K562 (cell line): Measurements from ENCODE around the gene COL6A2. TPM values are rescaled to one million over a fixed set of nuclear protein-coding genes. Genes with fewer than 3 reads are reported as not detected.

Experiments used
- ARID1B ChIP-seq: fragments of 450-650 bp; IDR thresholded peaks from 2 replicates; pipeline ENCODE4 v1.6.1; 2016; ENCODE audit warnings: antibody characterized with exemption, mild to moderate bottlenecking, inconsistent platforms
- GABPB1 ChIP-seq: sonication (generic); formaldehyde crosslinking; IDR thresholded peaks from 2 replicates; pipeline ENCODE4 v1.8.0; 2022; ENCODE audit warnings: mild to moderate bottlenecking, missing genetic modification reagents
- HBP1 ChIP-seq: fragments of 450-650 bp; formaldehyde crosslinking; IDR thresholded peaks from 2 replicates; pipeline ENCODE4 v1.4.0; 2022; ENCODE audit warnings: missing genetic modification characterization
- HDAC2 ChIP-seq: fragments of 450-650 bp; IDR thresholded peaks from 2 replicates; pipeline ENCODE4 v1.6.1; 2016; ENCODE audit warnings: mild to moderate bottlenecking
- KLF16 ChIP-seq: IDR thresholded peaks from 2 replicates; pipeline ENCODE4 v1.6.1; 2016; ENCODE audit warnings: antibody characterized with exemption
- LCOR ChIP-seq: sonication (generic); formaldehyde crosslinking; IDR thresholded peaks from 2 replicates; pipeline ENCODE4 v1.8.0; 2022; ENCODE audit warnings: mild to moderate bottlenecking, missing genetic modification reagents
- PHTF2 ChIP-seq: fragments of 250-450 bp; sonication (Bioruptor Pico); IDR thresholded peaks from 2 replicates; pipeline ENCODE4 v1.5.0; 2021; ENCODE audit warnings: mild to moderate bottlenecking
- POLR3G ChIP-seq: IDR thresholded peaks from 2 replicates; pipeline ENCODE4 v1.6.1; 2011; ENCODE audit not compliant: insufficient read length, insufficient replicate concordance; ENCODE audit errors: extremely low read depth
- PTBP1 ChIP-seq: fragments of 200-400 bp; formaldehyde crosslinking; IDR thresholded peaks from 2 replicates; pipeline ENCODE4 v1.6.1; 2017; ENCODE audit warnings: low read depth, low read length
- SAFB ChIP-seq: fragments of 200-400 bp; formaldehyde crosslinking; IDR thresholded peaks from 2 replicates; pipeline ENCODE4 v1.6.1; 2017; ENCODE audit warnings: low read depth, low read length, borderline replicate concordance
- SMARCB1 ChIP-seq: IDR thresholded peaks from 2 replicates; pipeline ENCODE4 v1.6.1; 2011; ENCODE audit warnings: improper control_type of control experiment, low read depth; ENCODE audit not compliant: insufficient read length
- ZEB2 ChIP-seq: fragments of 450-650 bp; IDR thresholded peaks from 2 replicates; pipeline ENCODE4 v1.6.1; 2016
- ZNF197 ChIP-seq: fragments of 200-800 bp; sonication (Bioruptor generic); IDR thresholded peaks from 2 replicates; pipeline ENCODE4 v1.6.1; 2016; ENCODE audit warnings: low read depth, missing genetic modification characterization, missing compliant biosample characterization
- ZNF253 ChIP-seq: fragments of 250-450 bp; sonication (Bioruptor Pico); conservative IDR thresholded peaks from 2 replicates; pipeline ENCODE4 v1.6.1; 2021; ENCODE audit warnings: mild to moderate bottlenecking
- ZNF263 ChIP-seq: sonication (generic); formaldehyde crosslinking; IDR thresholded peaks from 2 replicates; pipeline ENCODE4 v1.8.0; 2022; ENCODE audit warnings: mild to moderate bottlenecking, missing genetic modification reagents, borderline replicate concordance
- ZNF639 ChIP-seq, 2 experiments: fragments of 200-800 bp in 1 of 2; sonication (Bioruptor generic) in 1 of 2; sonication (generic) in 1 of 2; formaldehyde crosslinking in 1 of 2; IDR thresholded peaks in 1 of 2; conservative IDR thresholded peaks in 1 of 2; 2 replicates each; pipeline versions ENCODE4 v1.5.0 to v1.6.1; 2016 to 2020; ENCODE audit warnings: missing compliant biosample characterization in 1 of 2, missing genetic modification characterization in 1 of 2, missing genetic modification reagents in 1 of 2
- ZSCAN29 ChIP-seq: fragments of 450-650 bp; IDR thresholded peaks from 2 replicates; pipeline ENCODE4 v1.6.1; 2017
- polyA plus RNA-seq, 8 experiments: library from polyadenylated mRNA; depleted of rRNA in 4 of 8; stranded (reverse) in 5 of 8; unstranded in 3 of 8; fragments of >200 nt; fragmentation: Nextera tagmentation in 2 of 8; fragmentation: Illumina TruSeq in 1 of 8; extraction: Ambion mirVana in 2 of 8; extraction: Trizol in 1 of 8; gene quantifications; 2 replicates each; pipeline versions ENCODE4 v1.2.1 to v1.2.3, GENCODE V29; 2011 to 2014; ENCODE audit warnings: inconsistent platforms in 1 of 8, missing spikeins in 1 of 8
- total RNA-seq, 7 experiments: library from RNA; depleted of rRNA in 6 of 7; stranded (reverse); fragments of >200 nt in 6 of 7; fragmentation: Illumina TruSeq in 2 of 7; extraction: Trizol in 2 of 7; gene quantifications; 2 replicates each; pipeline versions ENCODE4 v1.2.1 to v1.2.3, GENCODE V29; 2011 to 2021; ENCODE audit warnings: low replicate concordance in 1 of 7
- TF ChIP-seq, protein P1 (sequence below): sonication (generic); formaldehyde crosslinking; IDR thresholded peaks from 2 replicates; pipeline ENCODE4 v1.8.1; 2023; ENCODE audit warnings: mild to moderate bottlenecking, missing genetic modification reagents
- TF ChIP-seq, protein P2 (sequence below): fragments of 450-650 bp; IDR thresholded peaks from 2 replicates; pipeline ENCODE4 v1.6.1; 2016; ENCODE audit warnings: antibody characterized with exemption
- TF ChIP-seq, protein P3 (sequence below): fragments of 250-450 bp; sonication (Bioruptor Pico); IDR thresholded peaks from 2 replicates; pipeline ENCODE4 v1.8.0; 2022; ENCODE audit warnings: inconsistent platforms

COL6A2 gene
- total and polyA plus RNA-seq, 9 of the 15 experiments (the other 6 are each of a cell fraction or from before 2014, with no cell fraction given), result 0.07 to 1.1 (median 0.24) TPM; not detected in 3

- peak in 1 of 2 experiments; percentile 59; a peak in 2 of 4 replicates for TF ChIP-seq ZNF639 (CRISPR knock-in tag; conservative IDR thresholded peaks at IDR 0.05 in 1 of 2, IDR thresholded peaks at IDR 0.05 in 1 of 2)
- peak; percentile 89 for TF ChIP-seq ARID1B
- TF ChIP-seq HDAC2, result peak; percentile 56; the same call in 1 of the 2 replicates
- no peak for TF ChIP-seq ZNF253 (CRISPR knock-in tag)
- TF ChIP-seq ZNF197, result no peak
- TF ChIP-seq, protein P1, sequence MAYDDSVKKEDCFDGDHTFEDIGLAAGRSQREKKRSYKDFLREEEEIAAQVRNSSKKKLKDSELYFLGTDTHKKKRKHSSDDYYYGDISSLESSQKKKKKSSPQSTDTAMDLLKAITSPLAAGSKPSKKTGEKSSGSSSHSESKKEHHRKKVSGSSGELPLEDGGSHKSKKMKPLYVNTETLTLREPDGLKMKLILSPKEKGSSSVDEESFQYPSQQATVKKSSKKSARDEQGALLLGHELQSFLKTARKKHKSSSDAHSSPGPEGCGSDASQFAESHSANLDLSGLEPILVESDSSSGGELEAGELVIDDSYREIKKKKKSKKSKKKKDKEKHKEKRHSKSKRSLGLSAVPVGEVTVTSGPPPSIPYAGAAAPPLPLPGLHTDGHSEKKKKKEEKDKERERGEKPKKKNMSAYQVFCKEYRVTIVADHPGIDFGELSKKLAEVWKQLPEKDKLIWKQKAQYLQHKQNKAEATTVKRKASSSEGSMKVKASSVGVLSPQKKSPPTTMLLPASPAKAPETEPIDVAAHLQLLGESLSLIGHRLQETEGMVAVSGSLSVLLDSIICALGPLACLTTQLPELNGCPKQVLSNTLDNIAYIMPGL (CRISPR knock-in tag), result 0 out of 2 replicates have a peak, but pooled peaks have one; percentile 22
- TF ChIP-seq ZNF263 (CRISPR knock-in tag), result no peak
- TF ChIP-seq GABPB1 (CRISPR knock-in tag), result peak; percentile 64
- TF ChIP-seq SAFB, result peak; percentile 74; the same call in 1 of the 2 replicates
- no peak for TF ChIP-seq PHTF2
- TF ChIP-seq, protein P2, sequence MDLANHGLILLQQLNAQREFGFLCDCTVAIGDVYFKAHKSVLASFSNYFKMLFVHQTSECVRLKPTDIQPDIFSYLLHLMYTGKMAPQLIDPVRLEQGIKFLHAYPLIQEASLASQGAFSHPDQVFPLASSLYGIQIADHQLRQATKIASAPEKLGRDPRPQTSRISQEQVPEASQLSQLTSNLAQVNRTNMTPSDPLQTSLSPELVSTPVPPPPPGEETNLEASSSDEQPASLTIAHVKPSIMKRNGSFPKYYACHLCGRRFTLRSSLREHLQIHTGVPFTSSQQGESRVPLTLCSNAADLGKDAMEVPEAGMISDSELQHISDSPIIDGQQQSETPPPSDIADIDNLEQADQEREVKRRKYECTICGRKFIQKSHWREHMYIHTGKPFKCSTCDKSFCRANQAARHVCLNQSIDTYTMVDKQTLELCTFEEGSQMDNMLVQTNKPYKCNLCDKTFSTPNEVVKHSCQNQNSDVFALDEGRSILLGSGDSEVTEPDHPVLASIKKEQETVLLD, result peak; percentile 86
- TF ChIP-seq HBP1 (CRISPR knock-in tag), result no peak
- no peak for TF ChIP-seq POLR3G
- peak; percentile 73 for TF ChIP-seq SMARCB1
- TF ChIP-seq PTBP1, result no peak
- TF ChIP-seq ZSCAN29, result no peak
- TF ChIP-seq, protein P3, sequence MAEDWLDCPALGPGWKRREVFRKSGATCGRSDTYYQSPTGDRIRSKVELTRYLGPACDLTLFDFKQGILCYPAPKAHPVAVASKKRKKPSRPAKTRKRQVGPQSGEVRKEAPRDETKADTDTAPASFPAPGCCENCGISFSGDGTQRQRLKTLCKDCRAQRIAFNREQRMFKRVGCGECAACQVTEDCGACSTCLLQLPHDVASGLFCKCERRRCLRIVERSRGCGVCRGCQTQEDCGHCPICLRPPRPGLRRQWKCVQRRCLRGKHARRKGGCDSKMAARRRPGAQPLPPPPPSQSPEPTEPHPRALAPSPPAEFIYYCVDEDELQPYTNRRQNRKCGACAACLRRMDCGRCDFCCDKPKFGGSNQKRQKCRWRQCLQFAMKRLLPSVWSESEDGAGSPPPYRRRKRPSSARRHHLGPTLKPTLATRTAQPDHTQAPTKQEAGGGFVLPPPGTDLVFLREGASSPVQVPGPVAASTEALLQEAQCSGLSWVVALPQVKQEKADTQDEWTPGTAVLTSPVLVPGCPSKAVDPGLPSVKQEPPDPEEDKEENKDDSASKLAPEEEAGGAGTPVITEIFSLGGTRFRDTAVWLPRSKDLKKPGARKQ (CRISPR knock-in tag), result no peak
- TF ChIP-seq LCOR (CRISPR knock-in tag), result 0 out of 2 replicates have a peak, but pooled peaks have one; percentile 29
- TF ChIP-seq KLF16, result peak; percentile 76
- TF ChIP-seq ZEB2, result peak; percentile 68
These were observed 55.6 kb downstream of the COL6A2 start (continued) for GRCh38 chr21:46153247-46154154.
